Upper lobe of right lung (tissue), 1 donor: ENCODE data around the gene MAOA. TPM values are rescaled to one million over a fixed set of nuclear protein-coding genes. Genes with fewer than 3 reads are reported as not detected.

Experiments
- ATAC-seq: fragments of 200-7000 bp; cut with Tn5 transposase; one replicate; pipeline ENCODE4 v1.9.1; 2020; ENCODE audit warnings: mild to moderate bottlenecking, moderate library complexity
- DNase-seq: peaks from one replicate; pipeline ENCODE4 v3.0.0-alpha.2; 2020
- H3K27ac ChIP-seq: fragments of 200-600 bp; one replicate; pipeline ENCODE4 v1.8.0; 2022
- H3K27me3 ChIP-seq: fragments of 200-600 bp; one replicate; pipeline ENCODE4 v1.8.0; 2022; ENCODE audit warnings: mild to moderate bottlenecking
- H3K36me3 ChIP-seq: fragments of 200-600 bp; one replicate; pipeline ENCODE4 v1.8.0; 2022
- H3K4me1 ChIP-seq: fragments of 200-600 bp; one replicate; pipeline ENCODE4 v1.8.0; 2022
- H3K4me3 ChIP-seq: fragments of 200-600 bp; one replicate; pipeline ENCODE4 v1.8.0; 2022; ENCODE audit warnings: mild to moderate bottlenecking
- H3K9me3 ChIP-seq: fragments of 200-600 bp; one replicate; pipeline ENCODE4 v1.8.0; 2022
- CTCF ChIP-seq: fragments of 200-600 bp; IDR thresholded peaks from one replicate; pipeline ENCODE4 v1.8.0; 2022; ENCODE audit warnings: antibody characterized with exemption
- intact Hi-C: fragments of 100-400 bp; cut with DNase I; formaldehyde crosslinking; loops from one replicate; pipeline ENCODE4 v1.11.0; 2022
- total RNA-seq: library from RNA; stranded (reverse); fragmentation: NEBNext Ultra II Directional; extraction: Animal tissue kit (Norgen Biotek cat#: 25700); gene quantifications from one replicate; pipeline ENCODE4 v1.2.1, GENCODE V29; 2021
- donor health status: DM: no; HTN: yes; CAD: no; lungs with severe emphysema.

The MAOA gene
- total RNA-seq, 1 donor from 2014 or later = 176 TPM

GRCh38 chrX:43693602-43694406, 37.7 kb downstream of the MAOA start:
- no peaks in the 10 kb centered on the region for H3K36me3 ChIP-seq
- DNase-seq (peak; percentile 48), ATAC-seq (peak; percentile 87)
- no peak for TF ChIP-seq CTCF
- H3K27me3 ChIP-seq = no peaks in the 10 kb centered on the region
- no peak overlapping the region for H3K4me3 ChIP-seq
- peak overlapping the region; percentile 30 for H3K27ac ChIP-seq
- intact Hi-C loops = no loop called here
- H3K4me1 ChIP-seq = peaks cover 19% of the 10 kb centered on the region
- H3K9me3 ChIP-seq = no peaks in the 10 kb centered on the region

DNA sequence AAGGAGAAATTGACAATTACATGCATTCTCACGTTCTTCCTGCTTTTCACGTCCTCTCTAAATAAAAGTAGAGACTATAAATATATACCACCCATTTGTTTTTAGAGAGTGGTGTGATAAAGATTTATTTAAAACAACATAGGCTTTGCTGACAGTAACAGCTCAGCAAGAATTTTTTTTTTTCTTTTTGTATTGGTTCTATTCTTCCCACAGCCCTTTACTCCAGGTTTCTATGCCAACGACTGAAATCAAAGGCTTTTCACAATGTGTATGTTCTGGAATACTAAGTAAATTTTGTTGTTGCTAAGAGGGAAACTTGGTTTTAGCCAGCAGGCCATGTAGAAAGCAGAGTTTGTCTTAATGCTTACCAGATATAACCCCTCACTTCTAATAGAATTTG, 43.4 kb downstream of the MAOA start:
- peaks cover 26% of the 10 kb centered on the region for H3K4me1 ChIP-seq
- intact Hi-C loops = no loop called here
- H3K27me3 ChIP-seq = no peaks in the 10 kb centered on the region
- no peaks in the 10 kb centered on the region for H3K36me3 ChIP-seq
- no peak overlapping the region for H3K27ac ChIP-seq
- H3K4me3 ChIP-seq = no peak overlapping the region
- no peaks in the 10 kb centered on the region for H3K9me3 ChIP-seq
- TF ChIP-seq CTCF = no peak
- ATAC-seq = no peak
- no peak for DNase-seq

DNA sequence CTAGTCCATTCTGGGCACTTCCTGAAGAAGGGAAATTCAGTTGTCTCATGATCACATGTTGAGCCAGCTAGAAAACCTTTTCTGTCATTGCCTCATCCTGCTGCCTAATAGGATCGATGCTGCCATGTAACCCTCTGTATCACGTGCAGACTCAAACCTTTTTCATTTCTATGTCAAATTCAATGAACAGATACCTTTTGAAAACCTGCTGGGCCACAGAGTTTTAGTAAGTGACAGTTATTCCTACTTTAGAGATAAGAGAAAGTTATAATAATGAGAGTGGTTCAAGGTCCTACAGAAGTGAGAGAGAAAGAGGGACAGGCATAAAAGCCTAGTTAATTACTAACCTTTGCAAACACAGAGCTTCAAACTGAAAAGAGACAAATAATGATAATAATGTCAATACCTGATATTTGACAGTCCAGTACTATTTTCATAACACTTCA, 46.0 kb downstream of the MAOA start:
- ATAC-seq (no peak), DNase-seq (no peak)
- TF ChIP-seq CTCF = no peak
- Histone ChIP-seq H3K4me1 (peaks cover 30% of the 10 kb centered on the region), H3K27me3 (no peaks in the 10 kb centered on the region), H3K4me3 (no peak overlapping the region), H3K9me3 (no peaks in the 10 kb centered on the region), H3K27ac (peak overlapping the region; percentile 78), H3K36me3 (no peaks in the 10 kb centered on the region)
- intact Hi-C loops = no loop called here

GRCh38 chrX:43702660-43703059, 46.6 kb downstream of the MAOA start:
- Histone ChIP-seq H3K4me3 (no peak overlapping the region), H3K36me3 (no peaks in the 10 kb centered on the region), H3K9me3 (no peaks in the 10 kb centered on the region), H3K27ac (peak overlapping the region; percentile 78), H3K4me1 (peaks cover 30% of the 10 kb centered on the region), H3K27me3 (no peaks in the 10 kb centered on the region)
- intact Hi-C loops = no loop called here
- DNase-seq = no peak
- TF ChIP-seq CTCF = no peak
- no peak for ATAC-seq

DNA sequence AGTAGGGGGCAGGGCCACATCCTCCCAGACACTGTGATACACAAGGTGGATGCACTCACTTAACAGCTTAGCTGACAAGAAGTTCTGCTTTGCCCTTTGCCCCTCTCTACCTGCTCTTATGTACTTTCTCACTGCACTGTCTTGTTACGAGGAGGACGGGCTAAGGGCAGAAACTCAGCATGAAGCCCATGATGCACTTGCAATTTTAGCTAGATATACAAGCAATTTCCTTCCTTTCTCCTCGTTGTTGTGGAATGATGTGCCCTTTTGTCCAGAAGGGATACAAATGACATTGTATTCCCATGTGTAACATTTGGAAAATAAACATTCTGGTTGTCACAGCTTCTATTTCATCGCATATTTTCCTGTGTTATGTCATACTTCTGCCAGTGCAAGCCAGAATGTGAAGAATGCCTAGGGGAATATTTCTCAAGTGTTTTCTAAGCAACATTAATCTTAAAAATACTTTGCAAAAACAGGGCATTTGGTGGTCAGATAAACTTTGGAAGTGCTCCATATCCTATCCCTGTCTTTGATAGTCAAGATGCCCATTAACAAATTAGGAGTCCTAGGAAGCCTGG, 47.2 kb downstream of the MAOA start:
- Histone ChIP-seq H3K9me3 (no peaks in the 10 kb centered on the region), H3K27me3 (no peaks in the 10 kb centered on the region), H3K4me1 (peaks cover 32% of the 10 kb centered on the region), H3K36me3 (no peaks in the 10 kb centered on the region), H3K27ac (peak overlapping the region; percentile 78), H3K4me3 (no peak overlapping the region)
- no peak for TF ChIP-seq CTCF
- ATAC-seq (peak; percentile 58), DNase-seq (no peak)
- intact Hi-C loops = no loop called here
